PC-3 (cell line): ENCODE results near the gene CRYL1.

Source experiments
- CTCF ChIP-seq: fragments of 300-600 bp; sonication (generic); conservative IDR thresholded peaks from 2 replicates; pipeline ENCODE4 v1.5.1; 2017; ENCODE audit warnings: antibody characterized with exemption, low read depth, mild to moderate bottlenecking, low read length
- EZH2 ChIP-seq: fragments of 300-600 bp; sonication (generic); IDR thresholded peaks from one replicate; pipeline ENCODE4 v1.6.1; 2017; ENCODE audit warnings: antibody characterized with exemption, mild to moderate bottlenecking, low read length; ENCODE audit not compliant: unreplicated experiment

DNA sequence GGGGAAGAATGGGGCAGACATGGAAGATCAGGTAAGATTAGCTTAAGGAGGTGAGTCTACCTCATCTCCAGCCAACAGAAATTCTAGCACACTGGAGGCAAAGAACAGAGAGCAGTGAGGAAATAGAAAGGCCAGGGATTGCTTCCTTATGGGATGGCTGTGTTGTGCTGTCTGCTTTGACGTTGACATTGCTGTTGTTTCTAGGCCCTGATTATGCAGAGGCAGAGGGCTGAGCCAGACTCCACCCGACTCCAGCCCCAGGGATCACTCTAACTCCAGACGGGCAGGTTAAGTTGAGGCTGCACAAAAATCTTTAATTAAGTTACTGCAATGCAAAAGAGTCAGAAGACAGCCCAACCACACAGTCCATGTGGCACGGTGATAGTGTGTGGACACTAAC is 24.1 kb downstream of the CRYL1 start:
- TF ChIP-seq CTCF = no peak
- no peak for TF ChIP-seq EZH2
